GM12878 (cell line): Measurements from ENCODE around the gene GPR68. TPM values are rescaled to one million over a fixed set of nuclear protein-coding genes. Genes with fewer than 3 reads are reported as not detected.
A peak's percentile ranks its signal among the peaks of the same experiment; 100 is the strongest.

Experiments used
- ATAC-seq: fragments of 200-7000 bp; cut with Tn5 transposase; 3 replicates; pipeline ENCODE4 v1.9.1; 2020; ENCODE audit warnings: mild to moderate bottlenecking, moderate library complexity
- BruUV-seq: library from RNA; stranded (reverse); fragments of 400-500 nt; replicated peaks from 2 replicates; lab custom pipeline; 2021; lab: Mats Ljungman, UMichigan
- CTCF ChIA-PET: fragments of 300-600 bp; sonication (Branson Sonifier 250); formaldehyde crosslinking; extraction: SDS; loops from one replicate; lab custom pipeline; 2021; ENCODE audit warnings: inconsistent platforms; lab: Yijun Ruan, JAX
- POLR2A ChIA-PET: fragments of 350-600 bp; formaldehyde crosslinking; extraction: SDS; loops from one replicate; lab custom pipeline; 2021; ENCODE audit warnings: inconsistent platforms; lab: Charles Lee
- RAD21 ChIA-PET: fragments of 300-600 bp; sonication (Branson Sonifier 250); formaldehyde crosslinking; loops from one replicate; lab custom pipeline; 2023; ENCODE audit warnings: antibody characterized with exemption; ENCODE audit not compliant: unreplicated experiment; lab: Charles Lee
- SMC1A ChIA-PET: fragments of 300-600 bp; sonication (Branson Sonifier 250); formaldehyde crosslinking; loops from one replicate; lab custom pipeline; 2023; ENCODE audit not compliant: unreplicated experiment, uncharacterized antibody; lab: Charles Lee
- DNase-seq: peaks from one replicate; pipeline ENCODE4 v3.0.0-alpha.2; 2011; ENCODE audit warnings: low read depth, low spot score
- FAIRE-seq: peaks from 3 replicates; lab custom pipeline; 2011; peaks lifted over from hg19 to GRCh38; lab: Jason Lieb, UNC
- H2AFZ ChIP-seq: 2 replicates; pipeline ENCODE4 v1.6.0; 2011; ENCODE audit warnings: low read depth, low read length, control low read depth; ENCODE audit not compliant: control insufficient read depth
- H3K27ac ChIP-seq: 2 replicates; pipeline ENCODE4 v1.5.1; 2011; ENCODE audit warnings: control low read depth; ENCODE audit not compliant: control insufficient read depth, insufficient read depth
- H3K27me3 ChIP-seq, 2 experiments: replicated peaks in 1 of 2; 2 replicates each; pipeline versions ENCODE4 v1.6.0 to v1.6.1; 2011; ENCODE audit warnings: low read length in 1 of 2; ENCODE audit not compliant: control insufficient read depth in 2 of 2, insufficient read depth in 2 of 2
- H3K36me3 ChIP-seq, 2 experiments: 2 replicates each; pipeline ENCODE4 v1.5.1; 2011; ENCODE audit warnings: low read length in 1 of 2; ENCODE audit not compliant: control insufficient read depth in 2 of 2, insufficient read depth in 2 of 2
- H3K4me1 ChIP-seq: 2 replicates; pipeline ENCODE4 v1.6.1; 2011; ENCODE audit warnings: mild to moderate bottlenecking, low read length, moderate library complexity, mixed read lengths; ENCODE audit not compliant: control insufficient read depth, insufficient read depth
- H3K4me2 ChIP-seq: 2 replicates; pipeline ENCODE4 v1.6.0; 2011; ENCODE audit warnings: control low read depth; ENCODE audit not compliant: control insufficient read depth, insufficient read depth
- H3K4me3 ChIP-seq: fragments of 200-600 bp; sonication (generic); 2 replicates; pipeline ENCODE4 v1.5.1; 2016
- H3K79me2 ChIP-seq: 2 replicates; pipeline ENCODE4 v1.6.0; 2011; ENCODE audit warnings: low read length; ENCODE audit not compliant: control insufficient read depth, insufficient read depth
- H3K9ac ChIP-seq: 2 replicates; pipeline ENCODE4 v1.8.0; 2011; ENCODE audit warnings: low read length, control low read depth, mixed read lengths; ENCODE audit not compliant: control insufficient read depth, insufficient read depth
- H3K9me3 ChIP-seq: replicated peaks from 3 replicates; pipeline ENCODE4 v1.5.1; 2011; ENCODE audit warnings: mild to moderate bottlenecking, low read length; ENCODE audit not compliant: control insufficient read depth, insufficient read depth
- H4K20me1 ChIP-seq: 2 replicates; pipeline ENCODE4 v1.6.0; 2011; ENCODE audit not compliant: control insufficient read depth, insufficient read depth
- BRCA1 ChIP-seq: IDR thresholded peaks from 2 replicates; pipeline ENCODE4 v1.6.1; 2011; ENCODE audit warnings: low read depth, low read length, improper control_type of control experiment
- CBX5 ChIP-seq: sonication (generic); IDR thresholded peaks from 2 replicates; pipeline ENCODE4 v1.6.1; 2016; ENCODE audit warnings: low read depth, moderate library complexity, mild to moderate bottlenecking, inconsistent platforms
- CHD1 ChIP-seq: IDR thresholded peaks from 2 replicates; pipeline ENCODE4 v1.6.1; 2012; ENCODE audit warnings: low read depth, low read length, improper control_type of control experiment
- HDAC2 ChIP-seq: fragments of 200-600 bp; sonication (generic); IDR thresholded peaks from 2 replicates; pipeline ENCODE4 v1.6.1; 2017
- MYB ChIP-seq: fragments of 150-350 bp; IDR thresholded peaks from 2 replicates; pipeline ENCODE4 v1.6.1; 2014; ENCODE audit warnings: mild to moderate bottlenecking, low read depth, low read length, borderline replicate concordance
- NFIC ChIP-seq: IDR thresholded peaks from 2 replicates; pipeline ENCODE4 v1.6.1; 2012; ENCODE audit warnings: low read depth, mild to moderate bottlenecking, inconsistent platforms, low read length, moderate library complexity
- NFXL1 ChIP-seq: fragments of 450-650 bp; IDR thresholded peaks from 2 replicates; pipeline ENCODE4 v1.6.1; 2017; ENCODE audit warnings: antibody characterized with exemption, mild to moderate bottlenecking, borderline replicate concordance
- NFYA ChIP-seq: IDR thresholded peaks from 2 replicates; pipeline ENCODE4 v1.6.1; 2011; ENCODE audit warnings: low read depth, mild to moderate bottlenecking, low read length, improper control_type of control experiment, borderline replicate concordance
- POLR2AphosphoS2 ChIP-seq: IDR thresholded peaks from 2 replicates; pipeline ENCODE4 v1.6.1; 2011; ENCODE audit warnings: low read depth, mild to moderate bottlenecking, low read length, improper control_type of control experiment, moderate library complexity
- RAD21 ChIP-seq: IDR thresholded peaks from 2 replicates; pipeline ENCODE4 v1.6.1; 2011; ENCODE audit warnings: mild to moderate bottlenecking, low read depth, low read length, moderate library complexity; ENCODE audit not compliant: insufficient read depth
- RBBP5 ChIP-seq: fragments of 200-600 bp; sonication (generic); conservative IDR thresholded peaks from 2 replicates; pipeline ENCODE4 v1.6.1; 2016
- RUNX3 ChIP-seq: IDR thresholded peaks from 2 replicates; pipeline ENCODE4 v1.6.1; 2012; ENCODE audit warnings: low read length, inconsistent platforms
- SMC3 ChIP-seq: IDR thresholded peaks from 2 replicates; pipeline ENCODE4 v1.6.1; 2011; ENCODE audit warnings: low read length, improper control_type of control experiment, borderline replicate concordance
- SPI1 ChIP-seq: IDR thresholded peaks from 2 replicates; pipeline ENCODE4 v1.6.1; 2011; ENCODE audit warnings: low read depth, mild to moderate bottlenecking, low read length, moderate library complexity, borderline replicate concordance; ENCODE audit not compliant: insufficient read depth
- WRNIP1 ChIP-seq: IDR thresholded peaks from 2 replicates; pipeline ENCODE4 v1.6.1; 2011; ENCODE audit warnings: low read depth, low read length, improper control_type of control experiment, borderline replicate concordance
- YY1 ChIP-seq: IDR thresholded peaks from 2 replicates; pipeline ENCODE4 v1.6.1; 2011; ENCODE audit warnings: low read depth, mild to moderate bottlenecking, low read length
- WGBS: methylation state at CpG from one replicate; pipeline ENCODE4 v1.1.6; 2016; ENCODE audit warnings: low lambda C conversion rate; ENCODE audit not compliant: insufficient replicate concordance, insufficient coverage; ENCODE audit errors: missing lambda C conversion rate; 5-methylcytosine and 5-hydroxymethylcytosine counted together
- in situ Hi-C: fragments of 300-500 bp; cut with MboI; formaldehyde crosslinking; loops from 9 replicates; pipeline ENCODE4 v1.14.3; 2018; ENCODE audit warnings: mixed read lengths
- intact Hi-C: fragments of 100-400 bp; cut with micrococcal nuclease; formaldehyde crosslinking; loops from one replicate; pipeline ENCODE4 v1.14.2; 2022; ENCODE audit not compliant: unreplicated experiment
- polyA plus RNA-seq, 11 experiments: library from polyadenylated mRNA; depleted of rRNA in 4 of 11; unstranded in 6 of 11; stranded (reverse) in 5 of 11; fragments of >200 nt; fragmentation: Nextera tagmentation in 4 of 11; fragmentation: Illumina TruSeq in 1 of 11; extraction: Ambion mirVana in 4 of 11; extraction: Trizol in 1 of 11; gene quantifications; 1 replicate in 1 of 11; 2 replicates in 10 of 11; pipeline versions ENCODE4 v1.2.1 to v1.2.3, GENCODE V29; 2011 to 2016; ENCODE audit warnings: inconsistent platforms in 2 of 11, missing spikeins in 2 of 11, low read depth in 1 of 11
- total RNA-seq, 4 experiments: library from RNA; depleted of rRNA in 3 of 4; stranded (reverse); fragments of >200 nt in 3 of 4; fragmentation: Illumina TruSeq in 1 of 4; extraction: Trizol in 1 of 4; gene quantifications; 2 replicates each; pipeline versions ENCODE4 v1.2.1 to v1.2.3, GENCODE V29; 2013 to 2021
- TF ChIP-seq, protein P1 (sequence below): IDR thresholded peaks from 2 replicates; pipeline ENCODE4 v1.6.1; 2012; ENCODE audit warnings: low read depth, low read length, improper control_type of control experiment
- TF ChIP-seq, protein P2 (sequence below): fragments of 450-650 bp; formaldehyde crosslinking; IDR thresholded peaks from 2 replicates; pipeline ENCODE4 v1.4.0; 2020; ENCODE audit warnings: mild to moderate bottlenecking, moderate library complexity

The GPR68 gene
- total and polyA plus RNA-seq, 10 of the 15 experiments (the other 5 are each of a cell fraction or from before 2014, with no cell fraction given) = 0.06 to 3.4 (median 1.8) TPM

DNA sequence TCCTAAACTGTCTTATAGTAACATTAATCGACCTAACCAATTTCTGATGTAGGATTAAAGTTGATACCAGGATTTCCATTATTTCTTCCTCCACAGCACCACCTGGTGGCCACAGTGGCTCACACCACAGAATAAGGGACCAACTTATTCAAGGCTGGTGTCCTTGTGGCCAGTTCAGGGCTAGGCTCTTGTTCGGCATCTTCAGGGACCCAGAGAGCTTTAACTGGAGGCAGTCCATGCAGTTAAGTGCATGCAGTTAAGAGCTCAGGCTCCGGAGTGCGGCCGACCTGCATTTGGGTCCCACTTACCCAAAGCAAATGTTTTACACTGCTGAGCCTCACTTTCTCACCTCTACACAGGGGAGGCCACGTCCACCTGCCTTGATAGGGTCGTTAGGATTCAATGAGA lies 42.0 kb upstream of the GPR68 start (continued):
- TF ChIP-seq POLR2AphosphoS2 (no peak), NFXL1 (no peak), RBBP5 (no peak), HDAC2 (no peak), MYB (no peak), RAD21 (peak; percentile 84), SMC3 (peak; percentile 91), RUNX3 (peak; percentile 77)
- TF ChIP-seq, protein P1, sequence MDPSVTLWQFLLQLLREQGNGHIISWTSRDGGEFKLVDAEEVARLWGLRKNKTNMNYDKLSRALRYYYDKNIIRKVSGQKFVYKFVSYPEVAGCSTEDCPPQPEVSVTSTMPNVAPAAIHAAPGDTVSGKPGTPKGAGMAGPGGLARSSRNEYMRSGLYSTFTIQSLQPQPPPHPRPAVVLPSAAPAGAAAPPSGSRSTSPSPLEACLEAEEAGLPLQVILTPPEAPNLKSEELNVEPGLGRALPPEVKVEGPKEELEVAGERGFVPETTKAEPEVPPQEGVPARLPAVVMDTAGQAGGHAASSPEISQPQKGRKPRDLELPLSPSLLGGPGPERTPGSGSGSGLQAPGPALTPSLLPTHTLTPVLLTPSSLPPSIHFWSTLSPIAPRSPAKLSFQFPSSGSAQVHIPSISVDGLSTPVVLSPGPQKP = no peak

DNA sequence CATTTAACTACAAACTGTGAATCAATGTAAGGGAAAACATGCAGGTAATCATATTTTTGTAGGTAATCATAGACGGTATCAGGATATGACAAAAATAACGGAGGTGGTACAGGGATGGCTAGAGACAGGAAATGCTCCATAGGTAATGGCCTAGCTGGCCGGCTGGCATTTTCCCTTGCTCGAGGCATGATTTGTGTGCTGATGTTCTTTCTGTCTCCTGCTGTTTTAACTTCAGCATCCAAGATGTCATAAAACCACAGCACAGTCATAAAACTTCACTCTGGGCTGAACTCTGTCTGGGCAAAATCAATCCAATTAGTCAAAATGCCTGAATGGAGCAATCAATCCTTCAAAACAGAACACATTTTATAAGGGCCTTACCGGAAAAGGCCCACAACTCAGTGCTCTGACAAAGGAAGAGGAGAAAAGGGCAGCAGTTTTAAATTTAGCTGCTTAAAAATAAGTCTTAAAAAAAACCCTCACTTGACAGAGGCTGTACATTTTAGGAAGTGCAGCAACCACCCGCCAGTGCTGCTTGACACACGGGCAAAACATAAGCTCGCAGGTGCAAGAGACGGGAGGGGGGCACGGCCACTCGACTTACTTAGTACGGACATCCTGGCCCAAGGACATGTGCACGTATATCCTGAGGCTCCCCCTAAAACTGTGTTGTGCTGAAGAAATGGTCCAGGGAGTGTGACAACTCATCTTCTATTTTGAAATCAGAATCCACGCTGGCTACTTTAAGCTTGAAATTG lies 40.5 kb upstream of the GPR68 start:
- intact Hi-C loops (loop anchor here (5.0 kb wide), 1 partner anchor 383 kb away; no protein-coding TSS in a partner anchor), in situ Hi-C loops (loop anchor here (5.0 kb wide), 2 partner anchors 108 to 388 kb away; no protein-coding TSS in a partner anchor)
- H3K27me3 ChIP-seq = no peaks in the 10 kb centered on the region
- no peak overlapping the region for H2AFZ ChIP-seq
- H4K20me1 ChIP-seq = no peaks in the 10 kb centered on the region; the same call in 1 of the 2 replicates
- BruUV-seq = no TSS peak
- ChIA-PET POLR2A (interaction anchor here (1.4 kb wide), 1 partner anchor 108 kb away, joined by 4 read pairs; no protein-coding TSS in a partner anchor), SMC1A (interaction anchor here (0.7 to 5.9 kb wide), 11 partner anchors 8 to 391 kb away, joined by 3 to 109 read pairs (median 4); partner anchors contain the start of gene GPR68), CTCF (interaction anchor here (0.8 to 11.1 kb wide), 15 partner anchors 8 to 391 kb away, joined by 3 to 211 read pairs (median 4); partner anchors contain the start of gene GPR68), RAD21 (interaction anchor here (0.6 to 3.9 kb wide), 6 partner anchors 14 to 172 kb away, joined by 3 to 44 read pairs (median 4); no protein-coding TSS in a partner anchor)
- no peak for DNase-seq
- H3K4me1 ChIP-seq = no peaks in the 10 kb centered on the region
- H3K4me2 ChIP-seq = no peak overlapping the region
- ATAC-seq = no peak
- no peaks in the 10 kb centered on the region for H3K79me2 ChIP-seq
- H3K27ac ChIP-seq = no peak overlapping the region
- no peaks in the 10 kb centered on the region for H3K9me3 ChIP-seq
- H3K36me3 ChIP-seq = peaks cover 50 to 56% of the 10 kb centered on the region in 2 experiments
- no peak overlapping the region for H3K9ac ChIP-seq
- H3K4me3 ChIP-seq = no peak overlapping the region
- WGBS = 58% methylated on average over 14 of the region's 14 CpGs
- FAIRE-seq = no peak
- TF ChIP-seq BRCA1 (no peak), CBX5 (no peak), NFYA (no peak), SPI1 (no peak), WRNIP1 (no peak), MYB (no peak), NFIC (no peak), YY1 (no peak), CHD1 (no peak)
- TF ChIP-seq, protein P2, sequence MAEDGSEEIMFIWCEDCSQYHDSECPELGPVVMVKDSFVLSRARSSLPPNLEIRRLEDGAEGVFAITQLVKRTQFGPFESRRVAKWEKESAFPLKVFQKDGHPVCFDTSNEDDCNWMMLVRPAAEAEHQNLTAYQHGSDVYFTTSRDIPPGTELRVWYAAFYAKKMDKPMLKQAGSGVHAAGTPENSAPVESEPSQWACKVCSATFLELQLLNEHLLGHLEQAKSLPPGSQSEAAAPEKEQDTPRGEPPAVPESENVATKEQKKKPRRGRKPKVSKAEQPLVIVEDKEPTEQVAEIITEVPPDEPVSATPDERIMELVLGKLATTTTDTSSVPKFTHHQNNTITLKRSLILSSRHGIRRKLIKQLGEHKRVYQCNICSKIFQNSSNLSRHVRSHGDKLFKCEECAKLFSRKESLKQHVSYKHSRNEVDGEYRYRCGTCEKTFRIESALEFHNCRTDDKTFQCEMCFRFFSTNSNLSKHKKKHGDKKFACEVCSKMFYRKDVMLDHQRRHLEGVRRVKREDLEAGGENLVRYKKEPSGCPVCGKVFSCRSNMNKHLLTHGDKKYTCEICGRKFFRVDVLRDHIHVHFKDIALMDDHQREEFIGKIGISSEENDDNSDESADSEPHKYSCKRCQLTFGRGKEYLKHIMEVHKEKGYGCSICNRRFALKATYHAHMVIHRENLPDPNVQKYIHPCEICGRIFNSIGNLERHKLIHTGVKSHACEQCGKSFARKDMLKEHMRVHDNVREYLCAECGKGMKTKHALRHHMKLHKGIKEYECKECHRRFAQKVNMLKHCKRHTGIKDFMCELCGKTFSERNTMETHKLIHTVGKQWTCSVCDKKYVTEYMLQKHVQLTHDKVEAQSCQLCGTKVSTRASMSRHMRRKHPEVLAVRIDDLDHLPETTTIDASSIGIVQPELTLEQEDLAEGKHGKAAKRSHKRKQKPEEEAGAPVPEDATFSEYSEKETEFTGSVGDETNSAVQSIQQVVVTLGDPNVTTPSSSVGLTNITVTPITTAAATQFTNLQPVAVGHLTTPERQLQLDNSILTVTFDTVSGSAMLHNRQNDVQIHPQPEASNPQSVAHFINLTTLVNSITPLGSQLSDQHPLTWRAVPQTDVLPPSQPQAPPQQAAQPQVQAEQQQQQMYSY = no peak
